Mesothelial cell of epicardium (in vitro differentiated cells): ENCODE data around the gene SOX5. TPM values are rescaled to one million over a fixed set of nuclear protein-coding genes. Genes with fewer than 3 reads are reported as not detected.

Experiments
- DNase-seq, 2 experiments: peaks; one replicate each; pipeline ENCODE4 v3.0.0; 2021; ENCODE audit warnings: low spot score in 2 of 2; ENCODE audit not compliant: unreplicated experiment in 2 of 2
- H3K27ac Mint-ChIP-seq: 2 replicates; pipeline ENCODE4 v1.8.0; 2021; ENCODE audit warnings: mixed read lengths
- H3K27me3 Mint-ChIP-seq: 2 replicates; pipeline ENCODE4 v1.8.0; 2021; ENCODE audit warnings: low read depth, mixed read lengths
- H3K36me3 Mint-ChIP-seq: 2 replicates; pipeline ENCODE4 v1.8.0; 2021; ENCODE audit warnings: mixed read lengths
- H3K4me1 Mint-ChIP-seq: 2 replicates; pipeline ENCODE4 v1.8.0; 2021; ENCODE audit warnings: mixed read lengths
- H3K4me3 Mint-ChIP-seq: 2 replicates; pipeline ENCODE4 v1.8.0; 2021; ENCODE audit warnings: mild to moderate bottlenecking, moderate library complexity, mixed read lengths
- H3K9me3 Mint-ChIP-seq: 2 replicates; pipeline ENCODE4 v1.8.0; 2021; ENCODE audit warnings: mixed read lengths
- CTCF ChIP-seq: fragments of 200-600 bp; sonication (generic); IDR thresholded peaks from one replicate; pipeline ENCODE4 v1.5.0; 2021; ENCODE audit warnings: antibody characterized with exemption; ENCODE audit not compliant: unreplicated experiment
- total RNA-seq: library from RNA; stranded (reverse); gene quantifications from 3 replicates; pipeline ENCODE4 v1.2.1, GENCODE V29; 2021

The SOX5 gene
- total RNA-seq, 1 donor from 2014 or later, result 18.4 TPM

GRCh38 chr12:23576372-23576771 is 373.1 kb downstream of the SOX5 start:
- H3K4me1 Mint-ChIP-seq, result no peaks in the 10 kb centered on the region
- peaks cover 6% of the 10 kb centered on the region for H3K9me3 Mint-ChIP-seq
- H3K27ac Mint-ChIP-seq, result no peak overlapping the region
- no peak for DNase-seq
- H3K27me3 Mint-ChIP-seq, result no peaks in the 10 kb centered on the region
- H3K36me3 Mint-ChIP-seq, result no peaks in the 10 kb centered on the region
- H3K4me3 Mint-ChIP-seq, result no peak overlapping the region
- TF ChIP-seq CTCF, result no peak

- Mint-ChIP-seq H3K27me3 (peaks cover 23% of the 10 kb centered on the region), H3K4me3 (no peak overlapping the region), H3K36me3 (peaks cover 7% of the 10 kb centered on the region), H3K27ac (no peak overlapping the region), H3K4me1 (peaks cover 19% of the 10 kb centered on the region), H3K9me3 (peaks cover 16% of the 10 kb centered on the region)
- TF ChIP-seq CTCF, result no peak
- no peak for DNase-seq
Observed at GRCh38 chr12:23569356-23569755, 380.1 kb downstream of the SOX5 start.

- Mint-ChIP-seq H3K27ac (no peak overlapping the region), H3K36me3 (peaks cover 7% of the 10 kb centered on the region), H3K4me1 (peaks cover 27% of the 10 kb centered on the region), H3K27me3 (peaks cover 28% of the 10 kb centered on the region), H3K9me3 (peaks cover 10% of the 10 kb centered on the region), H3K4me3 (no peak overlapping the region)
- no peak for DNase-seq
- TF ChIP-seq CTCF, result no peak
Observed at GRCh38 chr12:23566133-23566532, 383.3 kb downstream of the SOX5 start.

- Mint-ChIP-seq H3K36me3 (peaks cover 6% of the 10 kb centered on the region), H3K27ac (no peak overlapping the region), H3K27me3 (peaks cover 28% of the 10 kb centered on the region), H3K4me3 (no peak overlapping the region), H3K9me3 (peaks cover 8% of the 10 kb centered on the region), H3K4me1 (peaks cover 27% of the 10 kb centered on the region)
- no peak for TF ChIP-seq CTCF
- no peak for DNase-seq
Observed at GRCh38 chr12:23564451-23565152, 384.9 kb downstream of the SOX5 start.

- Mint-ChIP-seq H3K27ac (no peak overlapping the region), H3K4me1 (peaks cover 30% of the 10 kb centered on the region), H3K4me3 (no peak overlapping the region), H3K9me3 (no peaks in the 10 kb centered on the region), H3K27me3 (peaks cover 21% of the 10 kb centered on the region), H3K36me3 (no peaks in the 10 kb centered on the region)
- TF ChIP-seq CTCF, result no peak
- DNase-seq, result no peak
Observed at GRCh38 chr12:23561364-23562345, 387.8 kb downstream of the SOX5 start.
